Measurements from ENCODE around the gene MBNL1.
"Not testable (repeated sequence)": the region's sequence is repeated elsewhere in the genome, so short reads cannot be mapped to it uniquely, and the experiment has no call there.

MBNL1 gene

GRCh38 chr3:152334761-152335160, 66.0 kb downstream of the MBNL1 start:
- CTCF ChIA-PET = no interaction called here
- no peak for TF ChIP-seq ARNT (IDR thresholded peaks at IDR 0.05)
- no peak for TF ChIP-seq SUZ12 (IDR thresholded peaks at IDR 0.05)
- TF ChIP-seq PKNOX1 (IDR thresholded peaks at IDR 0.05) = no peak
- no peak for TF ChIP-seq FOXK2 (IDR thresholded peaks at IDR 0.05)
- no peak for TF ChIP-seq FOXM1 (IDR thresholded peaks at IDR 0.05; ENCODE audit: borderline replicate concordance)
- no peak for TF ChIP-seq L3MBTL2 (conservative IDR thresholded peaks at IDR 0.05)
- TF ChIP-seq ELF4 (IDR thresholded peaks at IDR 0.05) = no peak
- DNase-seq (ENCODE audit: extremely low spot score) = no peak
- POLR2A ChIA-PET = no interaction called here

- ChIA-PET POLR2A (no interaction called here), CTCF (no interaction called here)
- TF ChIP-seq L3MBTL2 (conservative IDR thresholded peaks at IDR 0.05) = no peak
- TF ChIP-seq LEF1 (IDR thresholded peaks at IDR 0.05; ENCODE audit: borderline replicate concordance) = no peak
- DNase-seq (ENCODE audit: extremely low spot score) = no peak
These were observed 66.5 kb downstream of the MBNL1 start for GRCh38 chr3:152335273-152335672.

GRCh38 chr3:152337337-152337736, 68.6 kb downstream of the MBNL1 start:
- DNase-seq (ENCODE audit: extremely low spot score); POLR2A ChIA-PET: not testable (repeated sequence)
- CTCF ChIA-PET = interaction anchor here (0.7 kb wide), 1 partner anchor 473 kb away, joined by 5 read pairs; no protein-coding TSS in a partner anchor

- ChIA-PET POLR2A (no interaction called here), CTCF (no interaction called here)
- DNase-seq (ENCODE audit: extremely low spot score) = no peak
- no peak for TF ChIP-seq ARNT (IDR thresholded peaks at IDR 0.05)
- no peak for TF ChIP-seq SUZ12 (IDR thresholded peaks at IDR 0.05)
- TF ChIP-seq PKNOX1 (IDR thresholded peaks at IDR 0.05) = no peak
- TF ChIP-seq ZNF384 (IDR thresholded peaks at IDR 0.05) = no peak
- TF ChIP-seq TARDBP (IDR thresholded peaks at IDR 0.05) = no peak
- TF ChIP-seq FOXA1 (IDR thresholded peaks at IDR 0.05) = no peak
- TF ChIP-seq FOXM1 (IDR thresholded peaks at IDR 0.05; ENCODE audit: borderline replicate concordance) = no peak
- no peak for TF ChIP-seq NFRKB (IDR thresholded peaks at IDR 0.05)
- no peak for TF ChIP-seq FOXK2 (IDR thresholded peaks at IDR 0.05)
- TF ChIP-seq ELF4 (IDR thresholded peaks at IDR 0.05) = no peak
- no peak for TF ChIP-seq SP1 (IDR thresholded peaks at IDR 0.05)
- no peak for TF ChIP-seq HDGF (IDR thresholded peaks at IDR 0.05; ENCODE audit: borderline replicate concordance)
- no peak for TF ChIP-seq L3MBTL2 (conservative IDR thresholded peaks at IDR 0.05)
- no peak for TF ChIP-seq LEF1 (IDR thresholded peaks at IDR 0.05; ENCODE audit: borderline replicate concordance)
These were observed 69.5 kb downstream of the MBNL1 start for GRCh38 chr3:152338159-152338720.

GRCh38 chr3:152339881-152340505, 71.3 kb downstream of the MBNL1 start:
- no peak for DNase-seq (ENCODE audit: extremely low spot score)
- ChIA-PET CTCF (interaction anchor here (0.7 kb wide), 1 partner anchor 1679 kb away, joined by 3 read pairs; no protein-coding TSS in a partner anchor), POLR2A (no interaction called here)
- no peak for TF ChIP-seq SUZ12 (IDR thresholded peaks at IDR 0.05)
- no peak for TF ChIP-seq FOXK2 (IDR thresholded peaks at IDR 0.05)
- no peak for TF ChIP-seq NFRKB (IDR thresholded peaks at IDR 0.05)
- TF ChIP-seq HDGF (IDR thresholded peaks at IDR 0.05; ENCODE audit: borderline replicate concordance) = no peak
- no peak for TF ChIP-seq ZNF384 (IDR thresholded peaks at IDR 0.05)

- CTCF ChIA-PET = no interaction called here
- DNase-seq (ENCODE audit: extremely low spot score) = no peak
- no peak for TF ChIP-seq CTBP1 (IDR thresholded peaks at IDR 0.05; ENCODE audit: borderline replicate concordance)
- TF ChIP-seq BHLHE40 (IDR thresholded peaks at IDR 0.05; ENCODE audit: borderline replicate concordance) = no peak
- TF ChIP-seq SP1 (IDR thresholded peaks at IDR 0.05) = no peak
- no peak for TF ChIP-seq ZNF384 (IDR thresholded peaks at IDR 0.05)
- POLR2A ChIA-PET = no interaction called here
These were observed 76.5 kb downstream of the MBNL1 start for GRCh38 chr3:152345233-152345632.

- ChIA-PET CTCF (interaction anchor here (0.6 kb wide), 1 partner anchor 44 kb away, joined by 3 read pairs; no protein-coding TSS in a partner anchor), POLR2A (interaction anchor here (1.1 kb wide), 1 partner anchor 54 kb away, joined by 3 read pairs; no protein-coding TSS in a partner anchor)
- no peak for TF ChIP-seq NFRKB (IDR thresholded peaks at IDR 0.05)
- TF ChIP-seq FOXM1 (IDR thresholded peaks at IDR 0.05; ENCODE audit: borderline replicate concordance) = no peak
- no peak for TF ChIP-seq SP1 (IDR thresholded peaks at IDR 0.05)
- no peak for TF ChIP-seq CTBP1 (IDR thresholded peaks at IDR 0.05; ENCODE audit: borderline replicate concordance)
- no peak for TF ChIP-seq HDGF (IDR thresholded peaks at IDR 0.05; ENCODE audit: borderline replicate concordance)
- no peak for TF ChIP-seq FOXK2 (IDR thresholded peaks at IDR 0.05)
- TF ChIP-seq PKNOX1 (IDR thresholded peaks at IDR 0.05) = no peak
- no peak for TF ChIP-seq ZNF384 (IDR thresholded peaks at IDR 0.05)
- no peak for TF ChIP-seq LEF1 (IDR thresholded peaks at IDR 0.05; ENCODE audit: borderline replicate concordance)
- TF ChIP-seq ARNT (IDR thresholded peaks at IDR 0.05) = no peak
- no peak for TF ChIP-seq TARDBP (IDR thresholded peaks at IDR 0.05)
- TF ChIP-seq BHLHE40 (IDR thresholded peaks at IDR 0.05; ENCODE audit: borderline replicate concordance) = no peak
- TF ChIP-seq FOXA1 (IDR thresholded peaks at IDR 0.05) = no peak
- TF ChIP-seq ELF4 (IDR thresholded peaks at IDR 0.05) = no peak
- TF ChIP-seq L3MBTL2 (conservative IDR thresholded peaks at IDR 0.05) = no peak
- TF ChIP-seq SUZ12 (IDR thresholded peaks at IDR 0.05) = no peak
- DNase-seq (ENCODE audit: extremely low spot score) = no peak
These were observed 77.3 kb downstream of the MBNL1 start for GRCh38 chr3:152346058-152346457.

All from HEK293T (cell line).